Measurements from ENCODE around the gene PLOD1. TPM values are rescaled to one million over a fixed set of nuclear protein-coding genes. Genes with fewer than 3 reads are reported as not detected.

PLOD1 gene
- polyA plus RNA-seq, 1 donor (not counting 4 experiments of a cell fraction or from before 2014, with no cell fraction given), result 63.6 TPM

- Histone ChIP-seq H2AFZ (ENCODE audit: control insufficient read depth, low read length) (no peak overlapping the region), H3K9me3 (ENCODE audit: control insufficient read depth, low read depth, low read length) (no peaks in the 10 kb centered on the region), H4K20me1 (ENCODE audit: control insufficient read depth, extremely low read depth, insufficient read depth, low read length) (no peaks in the 10 kb centered on the region), H3K27ac (ENCODE audit: control insufficient read depth, insufficient read depth, low read length) (no peak overlapping the region), H3K36me3 (ENCODE audit: control insufficient read depth in 2 of 2, extremely low read depth in 1 of 2, insufficient read depth in 2 of 2, low read length in 2 of 2) (peaks cover 4% of the 10 kb centered on the region in 2 experiments), H3K4me3 (ENCODE audit: control insufficient read depth in 2 of 3, extremely low read depth in 1 of 3, insufficient read depth in 2 of 3, low read depth in 1 of 3, low read length in 3 of 3) (no peak overlapping the region), H3K9ac (ENCODE audit: control insufficient read depth, extremely low read depth, insufficient read depth, low read length) (no peak overlapping the region), H3K79me2 (ENCODE audit: control insufficient read depth, insufficient read depth, low read length) (peaks cover 3% of the 10 kb centered on the region), H3K4me1 (ENCODE audit: control insufficient read depth, extremely low read depth, insufficient read depth, low read length) (peaks cover 2% of the 10 kb centered on the region), H3K9me1 (ENCODE audit: control insufficient read depth, extremely low read depth, insufficient read depth, low read length) (no peaks in the 10 kb centered on the region), H3K27me3 (ENCODE audit: control insufficient read depth, extremely low read depth, insufficient read depth, low read length) (no peaks in the 10 kb centered on the region), H3K4me2 (ENCODE audit: control insufficient read depth, extremely low read depth, insufficient read depth, low read depth, low read length) (no peak overlapping the region)
- dilution Hi-C loops (cut with MboI; ENCODE audit: extremely low pct_ligation_motif_present, low sequenced_read_pairs), result no loop called here
- FAIRE-seq (no peak), DNase-seq (ENCODE audit: low read depth, low spot score) (no peak)
- TF ChIP-seq EZH2 (IDR thresholded peaks at IDR 0.05; ENCODE audit: low read length) (no peak), CTCF (optimal IDR thresholded peaks at IDR 0.05 in 1 of 3, IDR thresholded peaks at IDR 0.05 in 1 of 3, conservative IDR thresholded peaks at IDR 0.05 in 1 of 3; ENCODE audit: extremely low read depth in 1 of 3, insufficient read depth in 2 of 3, low read length in 3 of 3) (no peak)
Observed at GRCh38 chr1:11913291-11913690, 21.2 kb upstream of the PLOD1 start.

GRCh38 chr1:11914024-11914423 is 20.5 kb upstream of the PLOD1 start:
- no peak for DNase-seq (ENCODE audit: low read depth, low spot score)
- H3K27me3 ChIP-seq (ENCODE audit: control insufficient read depth, extremely low read depth, insufficient read depth, low read length), result no peaks in the 10 kb centered on the region
- no peak overlapping the region for H2AFZ ChIP-seq (ENCODE audit: control insufficient read depth, low read length)
- H3K9ac ChIP-seq (ENCODE audit: control insufficient read depth, extremely low read depth, insufficient read depth, low read length), result no peak overlapping the region
- H3K4me1 ChIP-seq (ENCODE audit: control insufficient read depth, extremely low read depth, insufficient read depth, low read length), result peaks cover 8% of the 10 kb centered on the region
- no peak overlapping the region for H3K4me3 ChIP-seq (ENCODE audit: control insufficient read depth in 2 of 3, extremely low read depth in 1 of 3, insufficient read depth in 2 of 3, low read depth in 1 of 3, low read length in 3 of 3)
- no peak for FAIRE-seq
- no peak overlapping the region for H3K4me2 ChIP-seq (ENCODE audit: control insufficient read depth, extremely low read depth, insufficient read depth, low read depth, low read length)
- no peak overlapping the region for H3K27ac ChIP-seq (ENCODE audit: control insufficient read depth, insufficient read depth, low read length)
- H3K79me2 ChIP-seq (ENCODE audit: control insufficient read depth, insufficient read depth, low read length), result peaks cover 3% of the 10 kb centered on the region
- dilution Hi-C loops (cut with MboI; ENCODE audit: extremely low pct_ligation_motif_present, low sequenced_read_pairs), result no loop called here
- TF ChIP-seq CTCF (optimal IDR thresholded peaks at IDR 0.05 in 1 of 3, IDR thresholded peaks at IDR 0.05 in 1 of 3, conservative IDR thresholded peaks at IDR 0.05 in 1 of 3; ENCODE audit: extremely low read depth in 1 of 3, insufficient read depth in 2 of 3, low read length in 3 of 3) (no peak), EZH2 (IDR thresholded peaks at IDR 0.05; ENCODE audit: low read length) (no peak)
- no peaks in the 10 kb centered on the region for H3K9me1 ChIP-seq (ENCODE audit: control insufficient read depth, extremely low read depth, insufficient read depth, low read length)
- no peaks in the 10 kb centered on the region for H3K9me3 ChIP-seq (ENCODE audit: control insufficient read depth, low read depth, low read length)
- no peaks in the 10 kb centered on the region for H4K20me1 ChIP-seq (ENCODE audit: control insufficient read depth, extremely low read depth, insufficient read depth, low read length)
- H3K36me3 ChIP-seq (ENCODE audit: control insufficient read depth in 2 of 2, extremely low read depth in 1 of 2, insufficient read depth in 2 of 2, low read length in 2 of 2), result peaks cover 4 to 5% of the 10 kb centered on the region in 2 experiments
